Measurements from ENCODE around the gene PYGB.

DNA sequence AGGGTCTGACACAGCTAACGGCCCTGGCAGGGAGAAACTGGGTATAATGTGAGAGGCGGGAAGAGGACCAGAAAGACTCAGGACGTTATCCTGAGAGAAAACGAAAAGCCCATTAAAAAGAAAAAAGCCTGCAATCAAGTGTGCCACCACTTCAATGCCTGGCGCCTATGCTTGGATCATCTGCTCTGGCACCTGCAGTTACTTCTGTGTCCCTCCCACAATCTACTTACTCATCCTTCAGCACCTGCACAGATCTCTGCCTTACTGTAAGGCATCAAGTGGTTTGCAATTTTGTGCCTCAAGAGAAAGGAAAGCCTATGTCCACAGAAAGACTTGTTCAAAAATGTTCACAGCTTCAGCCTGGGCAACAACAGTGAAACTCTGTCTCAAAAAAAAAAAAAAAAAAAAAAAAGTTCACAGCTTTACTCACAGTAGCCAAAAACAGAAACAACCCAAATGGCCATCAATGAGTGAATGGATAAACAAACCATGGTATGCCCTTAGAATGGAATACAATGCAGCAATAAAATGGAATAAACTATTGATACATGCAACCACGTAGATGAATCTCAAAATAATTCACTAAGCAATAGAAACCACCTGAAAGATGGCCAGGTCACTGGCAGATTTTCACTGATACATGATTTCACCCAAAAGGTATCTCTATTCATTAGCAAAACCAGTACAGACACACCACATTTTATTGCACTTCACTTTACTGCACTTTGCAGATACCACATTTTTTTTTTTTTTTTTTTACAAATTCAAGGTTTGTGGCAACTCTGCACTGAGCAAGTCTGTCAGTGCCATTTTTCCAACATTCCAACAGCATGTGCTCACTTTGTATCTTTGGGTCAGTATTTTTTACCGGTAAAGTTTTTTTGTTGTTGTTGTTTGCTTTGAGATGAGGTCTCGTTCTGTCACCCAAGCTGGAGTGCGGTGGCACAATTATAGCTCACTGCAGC lies 94.1 kb downstream of the PYGB start:
- TF ChIP-seq TCF7L2 (IDR thresholded peaks at IDR 0.05; ENCODE audit: low read depth, low read length) (no peak), POLR2AphosphoS5 (IDR thresholded peaks at IDR 0.05; ENCODE audit: low read depth, low read length) (no peak), SIN3A (IDR thresholded peaks at IDR 0.05; ENCODE audit: borderline replicate concordance, insufficient read depth, low read depth, low read length) (no peak)
- TF ChIP-seq, protein P1, sequence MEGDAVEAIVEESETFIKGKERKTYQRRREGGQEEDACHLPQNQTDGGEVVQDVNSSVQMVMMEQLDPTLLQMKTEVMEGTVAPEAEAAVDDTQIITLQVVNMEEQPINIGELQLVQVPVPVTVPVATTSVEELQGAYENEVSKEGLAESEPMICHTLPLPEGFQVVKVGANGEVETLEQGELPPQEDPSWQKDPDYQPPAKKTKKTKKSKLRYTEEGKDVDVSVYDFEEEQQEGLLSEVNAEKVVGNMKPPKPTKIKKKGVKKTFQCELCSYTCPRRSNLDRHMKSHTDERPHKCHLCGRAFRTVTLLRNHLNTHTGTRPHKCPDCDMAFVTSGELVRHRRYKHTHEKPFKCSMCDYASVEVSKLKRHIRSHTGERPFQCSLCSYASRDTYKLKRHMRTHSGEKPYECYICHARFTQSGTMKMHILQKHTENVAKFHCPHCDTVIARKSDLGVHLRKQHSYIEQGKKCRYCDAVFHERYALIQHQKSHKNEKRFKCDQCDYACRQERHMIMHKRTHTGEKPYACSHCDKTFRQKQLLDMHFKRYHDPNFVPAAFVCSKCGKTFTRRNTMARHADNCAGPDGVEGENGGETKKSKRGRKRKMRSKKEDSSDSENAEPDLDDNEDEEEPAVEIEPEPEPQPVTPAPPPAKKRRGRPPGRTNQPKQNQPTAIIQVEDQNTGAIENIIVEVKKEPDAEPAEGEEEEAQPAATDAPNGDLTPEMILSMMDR (IDR thresholded peaks at IDR 0.05): no peak
- TF ChIP-seq, protein P2, sequence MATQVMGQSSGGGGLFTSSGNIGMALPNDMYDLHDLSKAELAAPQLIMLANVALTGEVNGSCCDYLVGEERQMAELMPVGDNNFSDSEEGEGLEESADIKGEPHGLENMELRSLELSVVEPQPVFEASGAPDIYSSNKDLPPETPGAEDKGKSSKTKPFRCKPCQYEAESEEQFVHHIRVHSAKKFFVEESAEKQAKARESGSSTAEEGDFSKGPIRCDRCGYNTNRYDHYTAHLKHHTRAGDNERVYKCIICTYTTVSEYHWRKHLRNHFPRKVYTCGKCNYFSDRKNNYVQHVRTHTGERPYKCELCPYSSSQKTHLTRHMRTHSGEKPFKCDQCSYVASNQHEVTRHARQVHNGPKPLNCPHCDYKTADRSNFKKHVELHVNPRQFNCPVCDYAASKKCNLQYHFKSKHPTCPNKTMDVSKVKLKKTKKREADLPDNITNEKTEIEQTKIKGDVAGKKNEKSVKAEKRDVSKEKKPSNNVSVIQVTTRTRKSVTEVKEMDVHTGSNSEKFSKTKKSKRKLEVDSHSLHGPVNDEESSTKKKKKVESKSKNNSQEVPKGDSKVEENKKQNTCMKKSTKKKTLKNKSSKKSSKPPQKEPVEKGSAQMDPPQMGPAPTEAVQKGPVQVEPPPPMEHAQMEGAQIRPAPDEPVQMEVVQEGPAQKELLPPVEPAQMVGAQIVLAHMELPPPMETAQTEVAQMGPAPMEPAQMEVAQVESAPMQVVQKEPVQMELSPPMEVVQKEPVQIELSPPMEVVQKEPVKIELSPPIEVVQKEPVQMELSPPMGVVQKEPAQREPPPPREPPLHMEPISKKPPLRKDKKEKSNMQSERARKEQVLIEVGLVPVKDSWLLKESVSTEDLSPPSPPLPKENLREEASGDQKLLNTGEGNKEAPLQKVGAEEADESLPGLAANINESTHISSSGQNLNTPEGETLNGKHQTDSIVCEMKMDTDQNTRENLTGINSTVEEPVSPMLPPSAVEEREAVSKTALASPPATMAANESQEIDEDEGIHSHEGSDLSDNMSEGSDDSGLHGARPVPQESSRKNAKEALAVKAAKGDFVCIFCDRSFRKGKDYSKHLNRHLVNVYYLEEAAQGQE (IDR thresholded peaks at IDR 0.05; ENCODE audit: insufficient read depth in 1 of 2, low read depth in 2 of 2, low read length in 1 of 2): no peak

Data from Panc1 (cell line).